Measurements from ENCODE around the gene PPM1H. TPM values are rescaled to one million over a fixed set of nuclear protein-coding genes. Genes with fewer than 3 reads are reported as not detected.

The PPM1H gene
- total and polyA plus RNA-seq, 2 of the 8 experiments (the other 6 are each of a cell fraction or from before 2014, with no cell fraction given): 16.4 to 36.1 TPM

DNA sequence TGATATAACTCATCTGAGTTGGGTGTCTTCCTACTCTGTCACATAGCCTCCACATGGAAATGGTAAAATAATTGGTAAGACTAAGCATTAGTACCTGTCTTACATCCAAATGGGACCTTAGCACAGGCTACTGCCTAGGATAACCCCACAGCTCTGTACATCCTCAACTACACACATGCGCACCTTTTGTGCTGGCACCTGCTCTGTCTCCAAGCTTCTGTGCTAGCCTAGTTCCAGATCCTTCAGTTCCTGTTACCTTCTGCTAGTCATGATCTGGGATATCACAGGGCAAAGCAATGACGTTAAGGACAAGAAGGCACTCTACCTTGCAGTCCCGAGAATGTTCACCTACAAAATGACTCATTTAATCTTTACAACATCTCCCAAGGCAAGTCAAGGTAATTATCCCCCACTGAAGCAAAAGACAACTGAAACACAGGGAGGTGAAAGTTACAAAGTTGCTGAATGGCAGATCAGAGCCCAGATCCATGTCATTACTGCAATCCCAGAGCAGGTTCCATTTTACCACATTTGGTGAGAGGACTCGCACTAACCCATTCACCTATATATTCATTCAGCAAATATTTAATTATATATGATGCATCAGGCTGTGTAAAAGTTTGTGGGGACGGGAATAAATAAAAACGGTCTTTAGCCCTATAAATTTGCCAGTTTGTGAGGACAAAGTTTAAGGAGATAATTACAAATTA, 61.7 kb downstream of the PPM1H start:
- no peak for DNase-seq (ENCODE audit: low read depth in 1 of 2, low spot score in 2 of 2)
- ChIA-PET POLR2A (ENCODE audit: partially characterized antibody) (no interaction called here), CTCF (ENCODE audit: partially characterized antibody) (no interaction called here)
- H3K9ac ChIP-seq (replicated peaks in 1 of 4; ENCODE audit: extremely low read depth in 1 of 4, low read depth in 3 of 4, low read length in 3 of 4): no peak overlapping the region
- no peak overlapping the region for H4K8ac ChIP-seq (ENCODE audit: extremely low read depth, insufficient read depth, low read length)
- H3K18ac ChIP-seq (ENCODE audit: extremely low read depth, low read length): no peak overlapping the region
- no peak overlapping the region for H3K4ac ChIP-seq (replicated peaks; ENCODE audit: insufficient read length, low read depth, low read length)
- no peaks in the 10 kb centered on the region for H3K4me1 ChIP-seq (replicated peaks in 1 of 4; ENCODE audit: control insufficient read depth in 3 of 4, insufficient read depth in 4 of 4, low read length in 3 of 4)
- no peak overlapping the region for H2AK5ac ChIP-seq (ENCODE audit: low read depth, low read length)
- H2BK5ac ChIP-seq (ENCODE audit: low read depth, low read length): no peak overlapping the region
- no peak overlapping the region for H2BK20ac ChIP-seq (ENCODE audit: low read length)
- no peak overlapping the region for H3K4me3 ChIP-seq (ENCODE audit: extremely low read depth in 1 of 4, insufficient read depth in 2 of 4, low read depth in 3 of 4, low read length in 4 of 4)
- H3K23me2 ChIP-seq (ENCODE audit: low read depth, low read length): no peaks in the 10 kb centered on the region
- no peaks in the 10 kb centered on the region; a peak in 1 of 8 replicates for H3K36me3 ChIP-seq (ENCODE audit: control insufficient read depth in 2 of 4, insufficient read depth in 4 of 4, low read length in 3 of 4)
- no peak overlapping the region for H4K91ac ChIP-seq (replicated peaks; ENCODE audit: insufficient read length, low read length)
- H3K79me1 ChIP-seq (ENCODE audit: low read depth, low read length): peaks cover 2% of the 10 kb centered on the region; the same call in 1 of the 2 replicates
- 89% methylated on average over 6 of the region's 6 CpGs; no CpG with 5 or more reads in 1 of the 2 experiments for WGBS, 2 experiments (ENCODE audit: extremely low coverage in 1 of 2, insufficient coverage in 1 of 2, insufficient read length in 1 of 2, insufficient replicate concordance in 2 of 2, low coverage in 1 of 2, low lambda C conversion rate in 2 of 2, missing lambda C conversion rate in 1 of 2)
- no peak overlapping the region for H3K14ac ChIP-seq (ENCODE audit: insufficient read length)
- TF ChIP-seq KDM5A (IDR thresholded peaks at IDR 0.05; ENCODE audit: low read length): no peak
- no peak overlapping the region for H3K23ac ChIP-seq (ENCODE audit: insufficient read length)
- H3K27ac ChIP-seq (ENCODE audit: low read depth, low read length): no peak overlapping the region
- H3K79me2 ChIP-seq (ENCODE audit: control insufficient read depth in 1 of 2, insufficient read depth in 2 of 2, low read length in 2 of 2): peaks cover 0 to 32% of the 10 kb centered on the region in 2 experiments; a peak in 3 of 4 replicates
- H3K9me3 ChIP-seq (ENCODE audit: insufficient read depth in 2 of 2, low read depth in 1 of 2, low read length in 1 of 2): no peaks in the 10 kb centered on the region
- H4K5ac ChIP-seq (ENCODE audit: insufficient read length, low read depth, low read length): no peak overlapping the region
- no peak overlapping the region for H2BK12ac ChIP-seq (ENCODE audit: low read depth, low read length)
- no peak overlapping the region for H3K56ac ChIP-seq (replicated peaks; ENCODE audit: insufficient read length, low read depth, low read length)
- no peak for FAIRE-seq
- H4K20me1 ChIP-seq (replicated peaks in 1 of 2; ENCODE audit: control insufficient read depth in 1 of 2, insufficient read depth in 2 of 2, low read length in 2 of 2): peaks cover 2 to 3% of the 10 kb centered on the region in 2 experiments
- no peak overlapping the region for H2BK120ac ChIP-seq (replicated peaks; ENCODE audit: low read depth, low read length)
- no peak overlapping the region for H2BK15ac ChIP-seq (ENCODE audit: low read length)
- no peaks in the 10 kb centered on the region for H3K27me3 ChIP-seq (replicated peaks in 1 of 4; ENCODE audit: control insufficient read depth in 3 of 4, extremely low read depth in 1 of 4, insufficient read depth in 3 of 4, low read length in 3 of 4)
- no peak overlapping the region for H3K4me2 ChIP-seq (ENCODE audit: insufficient read depth in 1 of 2, low read depth in 2 of 2, low read length in 2 of 2)
- no peak overlapping the region for H2AFZ ChIP-seq (ENCODE audit: low read length)
